Fibroblast of lung (primary cell): ENCODE measurements around the gene CCDC194. TPM values are rescaled to one million over a fixed set of nuclear protein-coding genes. Genes with fewer than 3 reads are reported as not detected.

Experiments used
- DNase-seq, 2 donors: peaks; one replicate each; pipeline versions ENCODE4 v3.0.0 to v3.0.0-alpha.2; 2010; ENCODE audit warnings: low read depth in 2 of 2
- H2AFZ ChIP-seq: 2 replicates; pipeline ENCODE4 v1.5.1; 2012; ENCODE audit warnings: low read length, control low read depth, inconsistent platforms
- H3K27ac ChIP-seq: 2 replicates; pipeline ENCODE4 v1.5.1; 2011; ENCODE audit warnings: low read length, control low read depth; ENCODE audit not compliant: insufficient read depth
- H3K27me3 ChIP-seq: 2 replicates; pipeline ENCODE4 v1.5.1; 2011; ENCODE audit warnings: mild to moderate bottlenecking, low read length; ENCODE audit not compliant: control insufficient read depth, insufficient read depth
- H3K36me3 ChIP-seq: 2 replicates; pipeline ENCODE4 v1.5.1; 2011; ENCODE audit warnings: low read length; ENCODE audit not compliant: control insufficient read depth, insufficient read depth
- H3K4me1 ChIP-seq: 2 replicates; pipeline ENCODE4 v1.5.1; 2011; ENCODE audit warnings: low read length; ENCODE audit not compliant: control insufficient read depth, insufficient read depth; ENCODE audit errors: extremely low read depth
- H3K4me2 ChIP-seq: 2 replicates; pipeline ENCODE4 v1.5.1; 2011; ENCODE audit warnings: low read length, control low read depth; ENCODE audit not compliant: insufficient read depth; ENCODE audit errors: extremely low read depth
- H3K4me3 ChIP-seq, 4 experiments: fragments of 200-600 bp in 1 of 4; sonication (generic) in 1 of 4; replicated peaks in 1 of 4; 2 replicates each; pipeline ENCODE4 v1.5.1; 2011 to 2016; ENCODE audit warnings: low read length in 4 of 4, low read depth in 3 of 4, mild to moderate bottlenecking in 3 of 4, control low read depth in 2 of 4, inconsistent platforms in 1 of 4, mixed read lengths in 1 of 4; ENCODE audit not compliant: insufficient read depth in 1 of 4; ENCODE audit errors: control extremely low read depth in 1 of 4
- H3K79me2 ChIP-seq: 2 replicates; pipeline ENCODE4 v1.5.1; 2012; ENCODE audit warnings: mild to moderate bottlenecking, low read length, inconsistent platforms; ENCODE audit not compliant: control insufficient read depth, insufficient read depth
- H3K9ac ChIP-seq: 2 replicates; pipeline ENCODE4 v1.5.1; 2011; ENCODE audit warnings: mild to moderate bottlenecking, low read length, control low read depth; ENCODE audit not compliant: insufficient read depth
- H3K9me3 ChIP-seq: 2 replicates; pipeline ENCODE4 v1.5.1; 2012; ENCODE audit warnings: low read depth, low read length; ENCODE audit not compliant: control insufficient read depth, insufficient read depth
- H4K20me1 ChIP-seq: 2 replicates; pipeline ENCODE4 v1.5.1; 2011; ENCODE audit warnings: low read length; ENCODE audit not compliant: control insufficient read depth, insufficient read depth; ENCODE audit errors: extremely low read depth
- EZH2 ChIP-seq: IDR thresholded peaks from 2 replicates; pipeline ENCODE4 v1.5.1; 2012; ENCODE audit warnings: low read length, control low read depth, mild to moderate bottlenecking; ENCODE audit errors: missing control alignments
- polyA plus RNA-seq, 2 donors: library from polyadenylated mRNA; depleted of rRNA in 1 of 2; stranded (reverse) in 1 of 2; unstranded in 1 of 2; fragments of >200 nt; gene quantifications; 2 replicates each; pipeline ENCODE4 v1.2.1, GENCODE V29; 2011 to 2012; ENCODE audit warnings: missing spikeins in 1 of 2
- total RNA-seq: library from RNA; depleted of rRNA; stranded (reverse); fragments of >200 nt; gene quantifications from 2 replicates; pipeline ENCODE4 v1.2.1, GENCODE V29; 2014
- TF ChIP-seq, protein P1 (sequence below), 2 donors: IDR thresholded peaks in 1 of 2; conservative IDR thresholded peaks in 1 of 2; 1 replicate in 1 of 2; 2 replicates in 1 of 2; pipeline ENCODE4 v1.5.1; 2011 to 2012; ENCODE audit warnings: low read length in 2 of 2, control low read depth in 1 of 2, inconsistent platforms in 1 of 2, low read depth in 1 of 2, mild to moderate bottlenecking in 1 of 2

CCDC194 gene
- total and polyA plus RNA-seq, 2 donors (not counting 1 experiment from before 2014, with no cell fraction given), result not detected

DNA sequence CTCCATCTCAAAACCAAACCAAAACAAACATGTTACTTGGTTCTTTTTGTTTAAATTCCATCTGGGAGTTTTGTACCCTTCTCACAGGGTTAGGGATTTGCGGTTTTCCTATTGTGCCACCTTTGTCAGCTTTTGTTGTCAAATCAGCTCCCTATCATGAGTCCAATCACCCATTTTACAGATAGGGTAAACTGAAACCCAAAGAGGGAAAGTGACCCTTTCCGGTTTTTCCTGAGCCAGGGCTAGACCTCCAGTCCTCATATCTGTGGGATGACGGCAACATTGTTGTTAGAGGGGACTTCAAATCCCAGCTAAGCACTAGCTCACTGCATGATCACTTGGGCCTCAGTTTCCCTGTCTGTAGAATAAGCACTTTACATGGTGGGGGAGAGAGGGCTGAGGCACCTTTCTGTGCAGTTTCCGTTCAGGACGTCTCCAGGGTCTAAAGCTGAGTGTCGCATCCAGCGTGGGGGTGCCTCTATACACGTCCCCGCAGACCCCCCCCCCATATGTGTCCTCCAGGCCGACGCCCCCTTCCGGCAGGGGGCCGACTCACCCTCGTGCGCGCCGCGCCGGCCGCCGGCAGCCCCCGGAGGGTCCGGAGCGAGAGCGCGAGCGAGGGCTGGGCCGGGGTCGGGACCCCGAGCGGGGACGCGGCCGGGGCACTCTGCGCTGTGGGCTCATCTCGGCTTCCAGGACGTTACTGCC is 3.9 kb downstream of the CCDC194 start:
- TF ChIP-seq EZH2, result no peak
- TF ChIP-seq, protein P1, sequence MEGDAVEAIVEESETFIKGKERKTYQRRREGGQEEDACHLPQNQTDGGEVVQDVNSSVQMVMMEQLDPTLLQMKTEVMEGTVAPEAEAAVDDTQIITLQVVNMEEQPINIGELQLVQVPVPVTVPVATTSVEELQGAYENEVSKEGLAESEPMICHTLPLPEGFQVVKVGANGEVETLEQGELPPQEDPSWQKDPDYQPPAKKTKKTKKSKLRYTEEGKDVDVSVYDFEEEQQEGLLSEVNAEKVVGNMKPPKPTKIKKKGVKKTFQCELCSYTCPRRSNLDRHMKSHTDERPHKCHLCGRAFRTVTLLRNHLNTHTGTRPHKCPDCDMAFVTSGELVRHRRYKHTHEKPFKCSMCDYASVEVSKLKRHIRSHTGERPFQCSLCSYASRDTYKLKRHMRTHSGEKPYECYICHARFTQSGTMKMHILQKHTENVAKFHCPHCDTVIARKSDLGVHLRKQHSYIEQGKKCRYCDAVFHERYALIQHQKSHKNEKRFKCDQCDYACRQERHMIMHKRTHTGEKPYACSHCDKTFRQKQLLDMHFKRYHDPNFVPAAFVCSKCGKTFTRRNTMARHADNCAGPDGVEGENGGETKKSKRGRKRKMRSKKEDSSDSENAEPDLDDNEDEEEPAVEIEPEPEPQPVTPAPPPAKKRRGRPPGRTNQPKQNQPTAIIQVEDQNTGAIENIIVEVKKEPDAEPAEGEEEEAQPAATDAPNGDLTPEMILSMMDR (conservative IDR thresholded peaks at IDR 0.05 in 1 of 2, IDR thresholded peaks at IDR 0.05 in 1 of 2; ENCODE audit: low read depth in 1 of 2, low read length in 2 of 2), result no peak
- Histone ChIP-seq H2AFZ (peak overlapping the region; percentile 48), H3K36me3 (no peaks in the 10 kb centered on the region), H4K20me1 (no peaks in the 10 kb centered on the region), H3K27me3 (peaks cover 3% of the 10 kb centered on the region), H3K4me1 (peaks cover 2% of the 10 kb centered on the region), H3K4me3 (peak overlapping the region; percentile 16 to 64 (median 42)), H3K27ac (no peak overlapping the region), H3K79me2 (no peaks in the 10 kb centered on the region), H3K9ac (peak overlapping the region; percentile 40), H3K9me3 (no peaks in the 10 kb centered on the region), H3K4me2 (peak overlapping the region; percentile 67)
- DNase-seq, result no peak

DNA sequence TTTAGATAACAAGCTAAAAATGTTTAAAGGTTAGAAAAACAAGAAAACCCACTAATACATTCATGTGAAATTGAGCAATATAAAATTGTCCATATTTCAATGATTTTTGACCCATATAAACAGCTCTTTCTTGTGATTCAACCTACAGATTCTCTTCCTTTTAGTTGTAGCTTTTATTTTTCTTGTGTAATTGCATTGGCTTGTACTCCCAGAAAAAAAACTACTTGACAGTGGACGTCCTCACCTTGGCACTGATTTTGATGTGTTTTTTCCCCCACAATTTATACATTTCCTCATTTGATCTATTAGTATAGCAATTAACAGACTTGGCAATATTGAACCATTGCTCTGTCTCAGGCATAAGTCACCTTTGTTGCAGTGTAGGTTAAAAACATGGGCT is 4.7 kb downstream of the CCDC194 start:
- H3K79me2 ChIP-seq, result no peaks in the 10 kb centered on the region
- H3K27me3 ChIP-seq, result peaks cover 2% of the 10 kb centered on the region
- no peak overlapping the region for H3K9ac ChIP-seq
- no peak overlapping the region for H3K27ac ChIP-seq
- H3K4me2 ChIP-seq, result no peak overlapping the region
- no peaks in the 10 kb centered on the region for H3K9me3 ChIP-seq
- TF ChIP-seq EZH2, result no peak
- TF ChIP-seq, protein P1 (conservative IDR thresholded peaks at IDR 0.05 in 1 of 2, IDR thresholded peaks at IDR 0.05 in 1 of 2; ENCODE audit: low read depth in 1 of 2, low read length in 2 of 2), result no peak
- peaks cover 2% of the 10 kb centered on the region for H3K4me1 ChIP-seq
- H4K20me1 ChIP-seq, result no peaks in the 10 kb centered on the region
- no peak overlapping the region for H3K4me3 ChIP-seq
- H3K36me3 ChIP-seq, result no peaks in the 10 kb centered on the region
- no peak for DNase-seq
- no peak overlapping the region for H2AFZ ChIP-seq

- DNase-seq, result peak; percentile 28 to 51
Measured at GRCh38 chr19:17385878-17386611, 8.0 kb downstream of the CCDC194 start.

More at GRCh38 chr19:17385878-17386611, 8.0 kb downstream of the CCDC194 start:
- Histone ChIP-seq H4K20me1 (no peaks in the 10 kb centered on the region), H2AFZ (no peak overlapping the region), H3K9me3 (no peaks in the 10 kb centered on the region), H3K4me3 (no peak overlapping the region), H3K27ac (no peak overlapping the region), H3K36me3 (no peaks in the 10 kb centered on the region), H3K4me2 (no peak overlapping the region), H3K27me3 (no peaks in the 10 kb centered on the region), H3K79me2 (no peaks in the 10 kb centered on the region), H3K9ac (no peak overlapping the region), H3K4me1 (no peaks in the 10 kb centered on the region)
- TF ChIP-seq EZH2, result no peak
- TF ChIP-seq, protein P1 (conservative IDR thresholded peaks at IDR 0.05 in 1 of 2, IDR thresholded peaks at IDR 0.05 in 1 of 2; ENCODE audit: low read depth in 1 of 2, low read length in 2 of 2), result peak; percentile 90 to 92
